Measurements from ENCODE around the gene PDE11A.
"Not testable (repeated sequence)": the region's sequence is repeated elsewhere in the genome, so short reads cannot be mapped to it uniquely, and the experiment has no call there.

Gene PDE11A

DNA sequence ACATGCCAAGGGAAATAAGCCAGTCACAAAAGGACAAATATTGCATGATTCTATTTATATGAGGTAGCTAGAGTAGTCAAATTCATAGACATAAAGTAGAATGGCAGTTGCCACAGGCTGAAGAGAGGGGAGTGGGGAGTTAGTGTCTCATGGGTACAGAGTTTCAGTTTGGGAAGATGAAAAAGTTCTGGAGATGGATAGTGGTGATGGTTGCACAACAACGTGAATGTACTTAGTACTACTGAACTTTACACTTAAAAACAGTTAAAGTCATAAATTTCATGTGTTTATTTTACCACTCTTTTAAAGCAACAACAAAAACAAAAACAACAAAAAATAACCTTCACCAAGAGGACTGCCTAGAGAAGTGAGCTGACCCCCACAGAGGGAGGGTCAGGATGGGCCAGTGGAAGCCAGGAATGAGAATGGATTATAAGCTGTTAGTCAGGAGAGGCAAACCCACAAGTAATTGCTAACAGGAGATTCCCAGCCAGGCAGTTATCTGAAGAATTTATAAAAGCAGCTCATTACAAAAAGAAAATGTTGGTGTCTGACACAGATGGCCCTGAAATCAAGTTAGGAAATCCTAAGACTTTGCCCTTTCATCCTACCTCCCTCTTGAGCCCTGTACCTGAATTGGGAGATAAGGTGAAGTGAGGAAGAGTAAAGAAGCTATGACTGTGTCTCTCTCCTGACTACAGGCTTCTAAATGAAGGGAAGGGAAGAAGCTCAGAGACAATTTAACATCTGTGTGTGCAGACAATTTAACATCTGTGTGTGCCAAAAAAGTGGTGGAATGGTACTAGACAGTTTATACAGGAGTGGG, 263.4 kb downstream of the PDE11A start:
- DNase-seq, result no peak

GRCh38 chr2:177806025-177806424, 266.6 kb downstream of the PDE11A start:
- DNase-seq, result no peak

DNA sequence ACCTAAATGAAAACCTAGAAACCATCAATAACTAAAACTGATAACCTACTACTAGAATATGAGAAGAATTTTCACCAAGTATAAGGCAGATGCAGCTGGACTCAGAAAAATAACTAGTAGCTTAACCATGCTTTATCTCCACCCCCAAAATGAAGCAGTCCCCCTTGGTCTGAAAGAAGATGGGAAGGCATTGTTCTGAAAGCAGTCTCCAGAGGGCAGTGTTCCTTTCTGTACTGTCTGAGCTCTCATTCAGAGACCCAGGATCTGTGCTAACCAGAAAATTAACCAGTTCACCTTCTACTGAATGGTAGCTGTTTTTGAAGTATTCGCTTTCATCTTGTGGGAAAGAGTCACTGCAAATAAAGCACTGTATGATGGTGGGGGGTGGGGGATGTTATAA, 273.0 kb downstream of the PDE11A start:
- DNase-seq, result no peak

DNA sequence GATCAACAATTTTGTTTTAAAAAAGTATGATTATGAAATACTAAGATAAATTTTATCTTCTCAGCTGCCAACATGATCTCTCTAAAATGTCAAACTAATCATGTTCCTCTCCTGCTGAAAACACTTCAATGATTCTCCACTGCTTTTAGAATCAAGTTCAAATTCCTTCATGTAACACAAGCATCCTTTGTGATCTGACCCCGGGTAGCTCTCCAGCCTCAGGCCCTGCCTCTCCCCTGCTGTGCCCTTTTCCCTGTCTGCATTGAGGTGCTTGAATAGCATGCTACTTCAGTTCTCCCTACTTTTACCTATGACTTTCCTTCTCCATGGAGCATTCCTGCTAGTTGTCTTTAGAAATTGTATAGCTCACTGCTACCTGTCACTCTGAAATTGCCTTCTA, 274.8 kb downstream of the PDE11A start:
- no peak for DNase-seq

DNA sequence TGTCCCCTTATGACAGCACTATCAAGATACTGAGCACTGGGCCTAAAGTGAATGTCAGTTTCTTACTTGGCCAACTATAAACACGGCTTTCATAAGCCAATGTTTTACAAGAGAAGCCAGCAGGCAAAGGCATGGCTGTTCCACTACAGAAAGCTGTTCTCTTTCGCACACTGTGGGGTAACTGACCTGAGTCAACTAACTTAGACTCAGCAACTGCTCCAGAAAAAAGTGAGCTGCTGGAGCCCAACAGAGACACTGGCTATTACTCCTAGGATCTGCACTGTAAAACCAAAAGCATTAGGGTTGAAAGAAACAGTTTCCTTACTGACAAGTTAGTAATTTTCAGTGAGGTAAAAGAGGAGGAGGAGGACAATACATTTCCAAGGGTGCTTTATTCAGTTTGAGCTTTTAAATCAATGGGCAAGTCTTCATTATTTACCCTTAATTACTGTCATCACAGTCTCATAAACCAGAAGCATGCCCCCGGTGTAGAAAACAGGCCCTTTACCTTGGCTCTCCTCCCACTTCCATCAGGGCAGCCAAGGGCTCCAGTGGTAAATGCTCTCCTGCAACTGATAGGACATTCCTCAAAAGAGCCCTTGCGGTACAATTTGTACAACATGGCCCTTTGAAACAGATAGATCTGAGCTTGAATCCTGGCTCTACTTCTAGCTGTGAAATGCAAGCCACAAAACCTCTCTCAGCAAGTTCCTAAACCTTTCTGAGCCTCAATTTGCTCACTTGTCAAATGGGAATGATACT, 275.7 kb downstream of the PDE11A start:
- DNase-seq, result no peak

- DNase-seq, result no peak
Observed at GRCh38 chr2:177796011-177796410, 276.6 kb downstream of the PDE11A start.

- DNase-seq, result not testable (repeated sequence)
Observed at GRCh38 chr2:177785143-177785542, 287.4 kb downstream of the PDE11A start.

- no peak for DNase-seq
Observed at GRCh38 chr2:177784745-177785067, 287.9 kb downstream of the PDE11A start.

DNA sequence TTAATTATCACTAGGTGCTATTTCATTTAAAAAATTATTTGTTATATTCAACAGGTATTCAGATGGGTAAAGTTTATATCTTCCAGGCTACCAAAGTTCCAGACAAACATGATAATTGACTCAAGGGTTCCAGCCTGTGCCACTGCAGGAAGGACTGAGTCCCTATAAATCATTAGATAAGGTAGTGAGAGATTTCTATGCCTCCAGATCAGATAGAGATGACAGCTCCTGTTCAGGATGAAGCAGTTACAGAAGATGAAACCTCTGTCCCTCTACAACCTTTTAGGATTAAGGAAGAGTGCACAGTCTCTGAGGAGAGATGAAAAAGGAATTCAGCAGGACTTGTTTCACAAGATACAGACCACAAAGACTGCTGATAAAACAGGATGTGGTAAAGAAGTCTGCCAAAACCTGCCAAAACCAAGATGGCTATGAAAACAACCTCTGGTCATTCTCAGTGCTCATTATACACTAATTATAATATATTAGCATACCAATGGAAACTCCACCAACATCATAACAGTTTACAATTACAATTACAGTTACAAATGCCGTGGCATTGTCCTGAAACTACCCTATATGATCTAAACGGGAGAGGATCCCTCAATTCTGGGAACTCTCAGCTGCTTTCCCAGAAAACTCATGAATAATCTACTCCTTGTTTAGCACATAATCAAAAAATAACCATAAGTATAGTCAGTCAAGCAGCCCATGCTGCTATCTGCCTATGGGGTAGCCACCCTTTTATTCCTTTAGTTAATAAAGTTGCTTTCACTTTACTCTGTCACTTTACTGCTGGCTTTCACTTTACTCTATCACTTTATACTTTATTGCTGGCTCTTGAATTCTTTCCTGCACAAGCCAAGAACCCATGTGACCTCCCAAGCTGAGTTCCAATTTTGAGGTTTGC, 288.5 kb downstream of the PDE11A start:
- no peak for DNase-seq

DNA sequence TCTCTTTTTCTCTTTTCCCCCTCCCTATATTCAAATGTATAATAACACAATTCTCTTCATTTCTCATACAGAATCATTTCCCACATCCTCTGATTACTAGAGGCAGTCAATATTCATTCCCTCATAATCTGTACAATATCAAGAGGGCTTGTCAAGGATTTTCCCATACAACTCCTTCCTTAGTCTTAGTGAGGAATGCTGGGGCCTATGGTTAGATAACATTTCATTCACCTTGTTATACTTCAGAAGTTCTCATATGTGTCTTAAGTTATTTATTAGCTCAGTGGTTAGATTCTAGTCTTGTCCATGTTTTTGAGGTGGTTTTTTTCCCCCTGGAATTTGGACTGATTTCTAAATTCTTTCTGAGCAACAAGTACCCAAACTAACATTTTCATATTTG, 289.5 kb downstream of the PDE11A start:
- DNase-seq, result no peak

- no peak for DNase-seq
Observed at GRCh38 chr2:177782613-177783012, 290.0 kb downstream of the PDE11A start.

- no peak for DNase-seq
Observed at GRCh38 chr2:177778472-177778871, 294.1 kb downstream of the PDE11A start.

- no peak for DNase-seq
Observed at GRCh38 chr2:177772529-177772928, 300.0 kb downstream of the PDE11A start.

GRCh38 chr2:177771191-177771590, 301.4 kb downstream of the PDE11A start:
- no peak for DNase-seq

GRCh38 chr2:177767768-177768167, 304.8 kb downstream of the PDE11A start:
- DNase-seq, result no peak

DNA sequence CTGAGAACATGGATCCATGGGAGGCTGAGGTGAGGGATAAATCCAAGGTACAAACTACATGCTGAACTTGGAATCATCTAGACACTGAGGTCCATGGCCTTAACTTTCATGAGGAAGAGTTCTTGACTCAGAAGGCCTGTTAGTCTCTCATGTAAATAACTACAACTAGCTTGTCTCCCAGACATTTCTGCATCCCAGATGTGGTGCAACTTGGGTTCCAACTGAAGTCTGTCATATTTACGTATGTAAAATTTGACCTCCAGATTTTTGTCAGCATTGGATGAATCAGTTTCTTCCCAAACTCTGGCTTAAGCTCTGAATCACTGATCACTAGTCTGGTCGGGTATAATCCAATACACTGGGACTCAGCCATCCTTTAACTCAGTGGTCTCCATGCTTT, 306.9 kb downstream of the PDE11A start:
- no peak for DNase-seq

GRCh38 chr2:177763531-177764265, 308.9 kb downstream of the PDE11A start:
- DNase-seq, result no peak

DNA sequence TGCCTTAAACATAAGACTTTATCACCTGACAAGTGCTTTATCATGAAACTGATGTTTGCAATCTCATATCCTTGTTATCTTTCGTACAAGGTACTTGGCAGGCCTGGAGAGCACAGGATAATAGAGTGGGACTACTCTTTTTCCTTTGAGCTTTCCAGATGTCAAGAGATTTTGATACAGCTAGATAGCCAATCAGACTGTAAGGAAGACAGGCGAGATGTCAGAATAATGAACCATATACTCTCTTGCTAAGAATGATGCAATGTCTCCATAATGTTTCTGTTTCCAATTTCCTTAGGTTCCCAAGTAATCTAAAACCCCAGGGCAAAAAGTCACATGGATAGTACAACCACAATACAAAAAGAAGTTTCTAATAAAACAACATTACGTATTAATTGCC, 313.1 kb downstream of the PDE11A start:
- DNase-seq, result no peak

- no peak for DNase-seq
Observed at GRCh38 chr2:177758591-177759371, 313.8 kb downstream of the PDE11A start.

DNA sequence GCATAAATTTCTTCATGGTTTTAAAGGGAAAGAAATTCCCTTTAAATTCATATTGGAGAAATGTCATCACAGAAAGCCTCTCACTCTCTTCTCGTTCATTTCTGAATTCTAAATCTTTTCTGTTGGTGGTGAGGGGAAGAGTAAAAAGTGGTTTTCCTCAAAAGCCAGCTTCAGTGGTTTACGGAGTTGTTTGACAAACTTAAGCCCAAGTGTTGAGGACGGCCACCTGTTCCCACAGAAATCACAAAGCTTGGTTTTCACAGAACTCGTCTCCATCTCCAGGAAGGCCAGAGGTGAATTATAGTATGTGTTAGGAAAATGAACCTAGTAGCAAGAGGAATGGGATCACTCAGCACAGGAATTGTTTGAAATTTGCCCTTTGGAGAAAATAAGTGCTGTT, 316.2 kb downstream of the PDE11A start:
- no peak for DNase-seq

GRCh38 chr2:177754492-177754873, 318.1 kb downstream of the PDE11A start:
- no peak for DNase-seq

Measured in NCI-H187 treated with DMSO at 0.1 percent for 48 hours (cell line).